SK-N-SH (cell line): ENCODE results near the gene THBS2. TPM values are rescaled to one million over a fixed set of nuclear protein-coding genes. Genes with fewer than 3 reads are reported as not detected.

Source experiments
- CTCF ChIA-PET: fragments of 300-600, 350-600 bp; formaldehyde crosslinking; extraction: SDS; loops from one replicate; lab custom pipeline; 2021; lab: Yijun Ruan, JAX
- POLR2A ChIA-PET: fragments of 350-600 bp; sonication (Branson Sonifier 250); formaldehyde crosslinking; extraction: SDS; loops from one replicate; lab custom pipeline; 2020; ENCODE audit warnings: antibody characterized with exemption, inconsistent platforms; lab: Yijun Ruan, JAX
- DNase-seq: peaks from one replicate; pipeline ENCODE4 v3.0.0; 2012
- H2AFZ ChIP-seq: fragments of 200-600 bp; sonication (generic); 2 replicates; pipeline ENCODE4 v1.8.1; 2016; ENCODE audit warnings: antibody characterized with exemption, mild to moderate bottlenecking, low read depth
- H3F3A ChIP-seq: fragments of 200-600 bp; sonication (generic); replicated peaks from 2 replicates; pipeline ENCODE3; 2016; ENCODE audit warnings: antibody characterized with exemption, mild to moderate bottlenecking; ENCODE audit not compliant: insufficient read depth
- H3K27ac ChIP-seq, 2 experiments: fragments of 200-500 bp in 1 of 2; fragments of 200-600 bp in 1 of 2; sonication (Bioruptor generic) in 1 of 2; sonication (generic), shearing (Covaris generic) in 1 of 2; 2 replicates each; pipeline versions ENCODE4 v1.5.1 to v1.6.1; 2014 to 2016; ENCODE audit warnings: low read depth in 2 of 2, inconsistent platforms in 1 of 2, low read length in 1 of 2, mild to moderate bottlenecking in 1 of 2, mixed read lengths in 1 of 2
- H3K27me3 ChIP-seq: fragments of 200-600 bp; sonication (generic), shearing (Covaris generic); 2 replicates; pipeline ENCODE4 v1.6.1; 2016; ENCODE audit warnings: mixed run types; ENCODE audit not compliant: insufficient read depth
- H3K36me3 ChIP-seq, 2 experiments: fragments of 200-500 bp in 1 of 2; fragments of 200-600 bp in 1 of 2; sonication (Bioruptor generic) in 1 of 2; sonication (generic) in 1 of 2; replicated peaks in 1 of 2; 2 replicates each; pipeline versions ENCODE3 to v1.5.1; 2014 to 2016; ENCODE audit warnings: low read length in 1 of 2, mild to moderate bottlenecking in 1 of 2; ENCODE audit not compliant: insufficient read depth in 2 of 2, control insufficient read depth in 1 of 2
- H3K4me1 ChIP-seq, 2 experiments: fragments of 200-500 bp in 1 of 2; fragments of 200-600 bp in 1 of 2; sonication (Bioruptor generic) in 1 of 2; sonication (generic), shearing (Covaris generic) in 1 of 2; 2 replicates each; pipeline versions ENCODE4 v1.5.1 to v1.6.1; 2014 to 2016; ENCODE audit warnings: low read depth in 1 of 2, low read length in 1 of 2, mixed run types in 1 of 2; ENCODE audit not compliant: insufficient read depth in 2 of 2, control insufficient read depth in 1 of 2
- H3K4me2 ChIP-seq: fragments of 200-600 bp; sonication (generic), shearing (Covaris generic); 2 replicates; pipeline ENCODE4 v1.6.1; 2017; ENCODE audit warnings: mixed run types
- H3K4me3 ChIP-seq, 2 experiments: fragments of 200-500 bp in 1 of 2; fragments of 200-600 bp in 1 of 2; sonication (Bioruptor generic) in 1 of 2; sonication (generic), shearing (Covaris generic) in 1 of 2; 2 replicates each; pipeline versions ENCODE4 v1.5.1 to v1.8.1; 2014 to 2016; ENCODE audit warnings: low read depth in 2 of 2, inconsistent platforms in 1 of 2, low read length in 1 of 2, mild to moderate bottlenecking in 1 of 2, mixed read lengths in 1 of 2, moderate library complexity in 1 of 2
- H3K79me2 ChIP-seq: fragments of 200-600 bp; sonication (generic); 2 replicates; pipeline ENCODE4 v1.8.1; 2017; ENCODE audit warnings: mild to moderate bottlenecking; ENCODE audit not compliant: insufficient read depth
- H3K9ac ChIP-seq: fragments of 200-600 bp; sonication (generic); 2 replicates; pipeline ENCODE4 v1.6.1; 2017; ENCODE audit warnings: mixed run types
- H3K9me2 ChIP-seq: fragments of 200-600 bp; sonication (generic); 2 replicates; pipeline ENCODE4 v1.6.1; 2017; ENCODE audit warnings: mixed run types
- H3K9me3 ChIP-seq: fragments of 200-600 bp; sonication (generic); 2 replicates; pipeline ENCODE4 v1.6.1; 2017; ENCODE audit warnings: mixed run types, mild to moderate bottlenecking, moderate library complexity
- H4K20me1 ChIP-seq: fragments of 200-600 bp; sonication (generic); 2 replicates; pipeline ENCODE4 v1.6.1; 2017; ENCODE audit warnings: mild to moderate bottlenecking, mixed run types; ENCODE audit not compliant: insufficient read depth
- CHD2 ChIP-seq: fragments of 150-350 bp; IDR thresholded peaks from 2 replicates; pipeline ENCODE4 v1.6.1; 2018; ENCODE audit warnings: low read length; ENCODE audit not compliant: partially characterized antibody
- ELF1 ChIP-seq: IDR thresholded peaks from 2 replicates; pipeline ENCODE4 v1.4.0; 2012
- FOXJ3 ChIP-seq: sonication (generic); formaldehyde crosslinking; IDR thresholded peaks from 2 replicates; pipeline ENCODE4 v1.5.1; 2020; ENCODE audit warnings: mild to moderate bottlenecking, missing genetic modification reagents
- MAX ChIP-seq: IDR thresholded peaks from 2 replicates; pipeline ENCODE4 v1.4.0; 2012; ENCODE audit warnings: low read depth
- NRF1 ChIP-seq: IDR thresholded peaks from 2 replicates; pipeline ENCODE4 v1.6.1; 2012; ENCODE audit warnings: low read depth, mild to moderate bottlenecking, low read length
- PBX3 ChIP-seq: IDR thresholded peaks from 2 replicates; pipeline ENCODE4; 2012
- POLR2AphosphoS5 ChIP-seq: IDR thresholded peaks from 2 replicates; pipeline ENCODE4 v1.6.1; 2012; ENCODE audit warnings: low read depth, low read length
- RAD21 ChIP-seq: IDR thresholded peaks from 2 replicates; pipeline ENCODE4 v1.6.1; 2012; ENCODE audit warnings: mild to moderate bottlenecking, low read length
- RCOR1 ChIP-seq: fragments of 150-350 bp; IDR thresholded peaks from 2 replicates; pipeline ENCODE4 v1.6.1; 2017; ENCODE audit warnings: antibody characterized with exemption, low read length
- TCF12 ChIP-seq: IDR thresholded peaks from 2 replicates; pipeline ENCODE4 v1.4.0; 2012
- USF2 ChIP-seq: fragments of 150-350 bp; IDR thresholded peaks from 2 replicates; pipeline ENCODE4 v1.6.1; 2017; ENCODE audit warnings: antibody characterized with exemption, low read length, low read depth, borderline replicate concordance
- WGBS: methylation state at CpG from one replicate; pipeline ENCODE4 v1.1.6; 2017; ENCODE audit warnings: low lambda C conversion rate; 5-methylcytosine and 5-hydroxymethylcytosine counted together
- polyA plus RNA-seq, 3 experiments: library from polyadenylated mRNA; depleted of rRNA; stranded (reverse); fragments of >200 nt; gene quantifications; 2 replicates each; pipeline ENCODE4 v1.2.3, GENCODE V29; 2012
- TF ChIP-seq, protein P1 (sequence below): IDR thresholded peaks from 2 replicates; pipeline ENCODE4 v1.4.0; 2012; ENCODE audit warnings: low read depth, borderline replicate concordance
- TF ChIP-seq, protein P2 (sequence below): IDR thresholded peaks from 2 replicates; pipeline ENCODE4 v1.6.1; 2012; ENCODE audit warnings: mild to moderate bottlenecking, low read depth, low read length, moderate library complexity
- TF ChIP-seq, protein P3 (sequence below): IDR thresholded peaks from 2 replicates; pipeline ENCODE4 v1.4.0; 2012; ENCODE audit warnings: low read depth, borderline replicate concordance

The THBS2 gene
- polyA plus RNA-seq, 1 of the 3 experiments (the other 2 are of a cell fraction), result 166 TPM

GRCh38 chr6:169286961-169287360 lies 33.3 kb upstream of the THBS2 start:
- Histone ChIP-seq H2AFZ (no peak overlapping the region), H4K20me1 (no peaks in the 10 kb centered on the region), H3K27ac (no peak overlapping the region)
- 85% methylated on average over 7 of the region's 7 CpGs for WGBS
- TF ChIP-seq FOXJ3 (CRISPR knock-in tag) (no peak), NRF1 (no peak), POLR2AphosphoS5 (no peak), CHD2 (no peak), RAD21 (no peak), TCF12 (no peak), USF2 (no peak), MAX (no peak)
- TF ChIP-seq, protein P1, sequence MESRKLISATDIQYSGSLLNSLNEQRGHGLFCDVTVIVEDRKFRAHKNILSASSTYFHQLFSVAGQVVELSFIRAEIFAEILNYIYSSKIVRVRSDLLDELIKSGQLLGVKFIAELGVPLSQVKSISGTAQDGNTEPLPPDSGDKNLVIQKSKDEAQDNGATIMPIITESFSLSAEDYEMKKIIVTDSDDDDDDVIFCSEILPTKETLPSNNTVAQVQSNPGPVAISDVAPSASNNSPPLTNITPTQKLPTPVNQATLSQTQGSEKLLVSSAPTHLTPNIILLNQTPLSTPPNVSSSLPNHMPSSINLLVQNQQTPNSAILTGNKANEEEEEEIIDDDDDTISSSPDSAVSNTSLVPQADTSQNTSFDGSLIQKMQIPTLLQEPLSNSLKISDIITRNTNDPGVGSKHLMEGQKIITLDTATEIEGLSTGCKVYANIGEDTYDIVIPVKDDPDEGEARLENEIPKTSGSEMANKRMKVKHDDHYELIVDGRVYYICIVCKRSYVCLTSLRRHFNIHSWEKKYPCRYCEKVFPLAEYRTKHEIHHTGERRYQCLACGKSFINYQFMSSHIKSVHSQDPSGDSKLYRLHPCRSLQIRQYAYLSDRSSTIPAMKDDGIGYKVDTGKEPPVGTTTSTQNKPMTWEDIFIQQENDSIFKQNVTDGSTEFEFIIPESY, result no peak
- TF ChIP-seq, all 33 proteins: peak for 0
- no peaks in the 10 kb centered on the region for H3K27me3 ChIP-seq
- no peaks in the 10 kb centered on the region for H3K79me2 ChIP-seq
- DNase-seq, result no peak
- H3F3A ChIP-seq, result peaks cover 5% of the 10 kb centered on the region
- H3K9ac ChIP-seq, result no peak overlapping the region
- H3K4me3 ChIP-seq, result no peak overlapping the region
- H3K36me3 ChIP-seq, result no peaks in the 10 kb centered on the region
- H3K4me1 ChIP-seq, result peaks cover 0 to 7% of the 10 kb centered on the region in 2 experiments; a peak in 2 of 4 replicates
- H3K4me2 ChIP-seq, result no peak overlapping the region
- CTCF ChIA-PET, result no interaction called here
- POLR2A ChIA-PET, result no interaction called here
- no peaks in the 10 kb centered on the region for H3K9me2 ChIP-seq
- no peaks in the 10 kb centered on the region for H3K9me3 ChIP-seq

DNA sequence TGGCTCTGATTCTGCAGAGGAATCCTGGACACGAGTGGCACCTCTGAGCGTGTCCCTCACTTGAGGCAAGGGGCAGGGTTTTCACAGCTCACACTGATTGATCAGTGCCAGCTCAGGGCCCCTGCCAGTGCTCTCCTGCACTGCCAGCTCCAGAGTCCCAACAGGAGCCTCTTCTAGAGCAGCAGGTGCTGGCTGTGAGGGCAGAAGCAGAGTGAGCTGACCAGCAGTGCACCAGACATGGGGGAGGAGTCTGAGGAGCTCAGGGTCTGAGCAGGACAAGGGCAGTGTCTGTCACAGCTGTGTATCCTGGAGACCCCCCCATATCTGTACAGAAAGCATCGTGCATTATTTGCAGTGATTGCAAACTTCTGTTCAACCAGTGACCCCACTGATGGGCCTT lies 31.5 kb upstream of the THBS2 start:
- Histone ChIP-seq H3K36me3 (no peaks in the 10 kb centered on the region), H3K9ac (no peak overlapping the region), H3K9me2 (no peaks in the 10 kb centered on the region), H3K4me1 (no peaks in the 10 kb centered on the region), H3F3A (no peaks in the 10 kb centered on the region), H3K79me2 (no peaks in the 10 kb centered on the region), H4K20me1 (no peaks in the 10 kb centered on the region), H3K27me3 (no peaks in the 10 kb centered on the region), H3K27ac (no peak overlapping the region), H3K4me3 (no peak overlapping the region), H2AFZ (no peak overlapping the region), H3K4me2 (no peak overlapping the region), H3K9me3 (no peaks in the 10 kb centered on the region)
- no peak for DNase-seq
- TF ChIP-seq RCOR1 (no peak), ELF1 (no peak), RAD21 (no peak), CHD2 (no peak), PBX3 (no peak), MAX (no peak)
- TF ChIP-seq, protein P2, sequence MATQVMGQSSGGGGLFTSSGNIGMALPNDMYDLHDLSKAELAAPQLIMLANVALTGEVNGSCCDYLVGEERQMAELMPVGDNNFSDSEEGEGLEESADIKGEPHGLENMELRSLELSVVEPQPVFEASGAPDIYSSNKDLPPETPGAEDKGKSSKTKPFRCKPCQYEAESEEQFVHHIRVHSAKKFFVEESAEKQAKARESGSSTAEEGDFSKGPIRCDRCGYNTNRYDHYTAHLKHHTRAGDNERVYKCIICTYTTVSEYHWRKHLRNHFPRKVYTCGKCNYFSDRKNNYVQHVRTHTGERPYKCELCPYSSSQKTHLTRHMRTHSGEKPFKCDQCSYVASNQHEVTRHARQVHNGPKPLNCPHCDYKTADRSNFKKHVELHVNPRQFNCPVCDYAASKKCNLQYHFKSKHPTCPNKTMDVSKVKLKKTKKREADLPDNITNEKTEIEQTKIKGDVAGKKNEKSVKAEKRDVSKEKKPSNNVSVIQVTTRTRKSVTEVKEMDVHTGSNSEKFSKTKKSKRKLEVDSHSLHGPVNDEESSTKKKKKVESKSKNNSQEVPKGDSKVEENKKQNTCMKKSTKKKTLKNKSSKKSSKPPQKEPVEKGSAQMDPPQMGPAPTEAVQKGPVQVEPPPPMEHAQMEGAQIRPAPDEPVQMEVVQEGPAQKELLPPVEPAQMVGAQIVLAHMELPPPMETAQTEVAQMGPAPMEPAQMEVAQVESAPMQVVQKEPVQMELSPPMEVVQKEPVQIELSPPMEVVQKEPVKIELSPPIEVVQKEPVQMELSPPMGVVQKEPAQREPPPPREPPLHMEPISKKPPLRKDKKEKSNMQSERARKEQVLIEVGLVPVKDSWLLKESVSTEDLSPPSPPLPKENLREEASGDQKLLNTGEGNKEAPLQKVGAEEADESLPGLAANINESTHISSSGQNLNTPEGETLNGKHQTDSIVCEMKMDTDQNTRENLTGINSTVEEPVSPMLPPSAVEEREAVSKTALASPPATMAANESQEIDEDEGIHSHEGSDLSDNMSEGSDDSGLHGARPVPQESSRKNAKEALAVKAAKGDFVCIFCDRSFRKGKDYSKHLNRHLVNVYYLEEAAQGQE, result no peak
- TF ChIP-seq, protein P3, sequence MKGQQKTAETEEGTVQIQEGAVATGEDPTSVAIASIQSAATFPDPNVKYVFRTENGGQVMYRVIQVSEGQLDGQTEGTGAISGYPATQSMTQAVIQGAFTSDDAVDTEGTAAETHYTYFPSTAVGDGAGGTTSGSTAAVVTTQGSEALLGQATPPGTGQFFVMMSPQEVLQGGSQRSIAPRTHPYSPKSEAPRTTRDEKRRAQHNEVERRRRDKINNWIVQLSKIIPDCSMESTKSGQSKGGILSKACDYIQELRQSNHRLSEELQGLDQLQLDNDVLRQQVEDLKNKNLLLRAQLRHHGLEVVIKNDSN, result no peak
- TF ChIP-seq, protein P1, result no peak
- CTCF ChIA-PET, result no interaction called here
- WGBS, result 0% methylated on average over 1 of the region's 3 CpGs
- POLR2A ChIA-PET, result no interaction called here
